SH-SY5Y (cell line): Measurements from ENCODE around the gene MYH6.

Experiments
- GATA2 ChIP-seq: IDR thresholded peaks from 2 replicates; pipeline ENCODE4 v1.6.1; 2011; ENCODE audit warnings: mild to moderate bottlenecking, low read depth, low read length
- GATA3 ChIP-seq: IDR thresholded peaks from 2 replicates; pipeline ENCODE4 v1.6.1; 2011; ENCODE audit warnings: low read depth, mild to moderate bottlenecking, low read length, moderate library complexity

- no peak for TF ChIP-seq GATA2
- no peak for TF ChIP-seq GATA3
Observed at GRCh38 chr14:23365732-23366425, 42.2 kb downstream of the MYH6 start.
